ENCODE results near the gene SZRD1. TPM values are rescaled to one million over a fixed set of nuclear protein-coding genes. Genes with fewer than 3 reads are reported as not detected.

The SZRD1 gene
- polyA plus RNA-seq, 1 donor from 2014 or later, result 13.6 TPM

DNA sequence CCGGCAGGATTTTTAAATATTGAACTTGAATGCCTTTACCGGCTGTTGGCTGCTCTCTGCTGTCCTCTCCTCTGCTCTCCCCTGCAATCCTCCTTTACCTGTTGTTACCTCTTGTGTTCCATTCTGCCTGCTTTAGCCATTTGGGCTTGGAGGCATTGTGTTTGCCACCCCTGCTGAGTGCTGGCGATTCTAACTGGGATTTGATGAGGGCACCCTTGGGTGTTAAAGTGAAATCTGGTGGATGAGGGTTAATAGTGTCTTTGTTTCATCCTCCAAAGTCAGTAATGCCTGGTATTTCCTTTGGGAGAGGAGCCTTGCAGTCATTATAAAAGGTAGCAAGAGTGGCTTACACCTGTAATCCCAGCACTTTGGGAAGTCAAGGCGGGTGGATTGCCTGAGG lies 9.9 kb downstream of the SZRD1 start:
- H3K9ac ChIP-seq (ENCODE audit: low read length), result no peak overlapping the region
- TF ChIP-seq RAD21 (conservative IDR thresholded peaks at IDR 0.05) (no peak), SMC3 (conservative IDR thresholded peaks at IDR 0.05; ENCODE audit: poor library complexity) (no peak), EP300 (conservative IDR thresholded peaks at IDR 0.05; ENCODE audit: poor library complexity, severe bottlenecking) (no peak)
- TF ChIP-seq, protein P1, sequence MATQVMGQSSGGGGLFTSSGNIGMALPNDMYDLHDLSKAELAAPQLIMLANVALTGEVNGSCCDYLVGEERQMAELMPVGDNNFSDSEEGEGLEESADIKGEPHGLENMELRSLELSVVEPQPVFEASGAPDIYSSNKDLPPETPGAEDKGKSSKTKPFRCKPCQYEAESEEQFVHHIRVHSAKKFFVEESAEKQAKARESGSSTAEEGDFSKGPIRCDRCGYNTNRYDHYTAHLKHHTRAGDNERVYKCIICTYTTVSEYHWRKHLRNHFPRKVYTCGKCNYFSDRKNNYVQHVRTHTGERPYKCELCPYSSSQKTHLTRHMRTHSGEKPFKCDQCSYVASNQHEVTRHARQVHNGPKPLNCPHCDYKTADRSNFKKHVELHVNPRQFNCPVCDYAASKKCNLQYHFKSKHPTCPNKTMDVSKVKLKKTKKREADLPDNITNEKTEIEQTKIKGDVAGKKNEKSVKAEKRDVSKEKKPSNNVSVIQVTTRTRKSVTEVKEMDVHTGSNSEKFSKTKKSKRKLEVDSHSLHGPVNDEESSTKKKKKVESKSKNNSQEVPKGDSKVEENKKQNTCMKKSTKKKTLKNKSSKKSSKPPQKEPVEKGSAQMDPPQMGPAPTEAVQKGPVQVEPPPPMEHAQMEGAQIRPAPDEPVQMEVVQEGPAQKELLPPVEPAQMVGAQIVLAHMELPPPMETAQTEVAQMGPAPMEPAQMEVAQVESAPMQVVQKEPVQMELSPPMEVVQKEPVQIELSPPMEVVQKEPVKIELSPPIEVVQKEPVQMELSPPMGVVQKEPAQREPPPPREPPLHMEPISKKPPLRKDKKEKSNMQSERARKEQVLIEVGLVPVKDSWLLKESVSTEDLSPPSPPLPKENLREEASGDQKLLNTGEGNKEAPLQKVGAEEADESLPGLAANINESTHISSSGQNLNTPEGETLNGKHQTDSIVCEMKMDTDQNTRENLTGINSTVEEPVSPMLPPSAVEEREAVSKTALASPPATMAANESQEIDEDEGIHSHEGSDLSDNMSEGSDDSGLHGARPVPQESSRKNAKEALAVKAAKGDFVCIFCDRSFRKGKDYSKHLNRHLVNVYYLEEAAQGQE (IDR thresholded peaks at IDR 0.05; ENCODE audit: borderline replicate concordance), result no peak
- no peaks in the 10 kb centered on the region for H3K9me2 ChIP-seq (ENCODE audit: insufficient read depth, low read length)
- H3K79me2 ChIP-seq (replicated peaks; ENCODE audit: insufficient read depth, low read length), result peaks cover 66% of the 10 kb centered on the region
- no peaks in the 10 kb centered on the region for H3F3A ChIP-seq (ENCODE audit: insufficient read depth, low read length, poor library complexity, severe bottlenecking)
- no peak overlapping the region for H3K4me3 ChIP-seq (ENCODE audit: low read length)
- H3K27me3 ChIP-seq (ENCODE audit: insufficient read depth, low read depth, low read length), result no peaks in the 10 kb centered on the region
- no peaks in the 10 kb centered on the region for H3K9me3 ChIP-seq (ENCODE audit: low read length)
- no peak overlapping the region for H3K27ac ChIP-seq (ENCODE audit: low read length)
- no peaks in the 10 kb centered on the region for H3K36me3 ChIP-seq (ENCODE audit: insufficient read depth, low read length)
- H4K20me1 ChIP-seq (ENCODE audit: insufficient read depth), result no peaks in the 10 kb centered on the region
- no peak overlapping the region for H2AFZ ChIP-seq (ENCODE audit: low read depth, low read length)
- H3K4me2 ChIP-seq (ENCODE audit: low read length), result no peak overlapping the region

DNA sequence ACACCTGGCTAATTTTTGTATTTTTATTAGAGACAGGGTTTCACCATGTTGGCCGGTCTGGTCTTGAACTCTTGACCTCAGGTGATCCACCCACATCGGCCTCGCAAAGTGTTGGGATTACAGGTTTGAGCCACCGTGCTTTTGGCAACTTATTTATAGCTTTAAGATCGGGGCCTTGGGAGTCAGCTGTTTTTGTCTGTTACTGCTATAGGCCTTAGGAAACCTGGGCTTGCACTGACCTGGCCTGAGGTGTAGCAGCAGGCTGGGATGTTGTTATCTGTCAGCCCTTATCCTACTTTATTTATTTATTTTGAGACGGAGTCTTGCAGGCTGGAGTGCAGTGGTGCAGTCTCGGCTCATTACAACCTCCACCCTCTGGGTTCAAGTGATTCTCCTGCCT lies 11.4 kb downstream of the SZRD1 start:
- H3F3A ChIP-seq (ENCODE audit: insufficient read depth, low read length, poor library complexity, severe bottlenecking), result no peaks in the 10 kb centered on the region
- H2AFZ ChIP-seq (ENCODE audit: low read depth, low read length), result no peak overlapping the region
- peaks cover 59% of the 10 kb centered on the region for H3K79me2 ChIP-seq (replicated peaks; ENCODE audit: insufficient read depth, low read length)
- no peak overlapping the region for H3K27ac ChIP-seq (ENCODE audit: low read length)
- H3K9ac ChIP-seq (ENCODE audit: low read length), result no peak overlapping the region
- H3K4me3 ChIP-seq (ENCODE audit: low read length), result no peak overlapping the region
- H3K36me3 ChIP-seq (ENCODE audit: insufficient read depth, low read length), result no peaks in the 10 kb centered on the region
- no peaks in the 10 kb centered on the region for H3K9me3 ChIP-seq (ENCODE audit: low read length)
- no peaks in the 10 kb centered on the region for H4K20me1 ChIP-seq (ENCODE audit: insufficient read depth)
- no peak overlapping the region for H3K4me2 ChIP-seq (ENCODE audit: low read length)
- no peaks in the 10 kb centered on the region for H3K27me3 ChIP-seq (ENCODE audit: insufficient read depth, low read depth, low read length)
- no peaks in the 10 kb centered on the region for H3K9me2 ChIP-seq (ENCODE audit: insufficient read depth, low read length)
- TF ChIP-seq, protein P2, sequence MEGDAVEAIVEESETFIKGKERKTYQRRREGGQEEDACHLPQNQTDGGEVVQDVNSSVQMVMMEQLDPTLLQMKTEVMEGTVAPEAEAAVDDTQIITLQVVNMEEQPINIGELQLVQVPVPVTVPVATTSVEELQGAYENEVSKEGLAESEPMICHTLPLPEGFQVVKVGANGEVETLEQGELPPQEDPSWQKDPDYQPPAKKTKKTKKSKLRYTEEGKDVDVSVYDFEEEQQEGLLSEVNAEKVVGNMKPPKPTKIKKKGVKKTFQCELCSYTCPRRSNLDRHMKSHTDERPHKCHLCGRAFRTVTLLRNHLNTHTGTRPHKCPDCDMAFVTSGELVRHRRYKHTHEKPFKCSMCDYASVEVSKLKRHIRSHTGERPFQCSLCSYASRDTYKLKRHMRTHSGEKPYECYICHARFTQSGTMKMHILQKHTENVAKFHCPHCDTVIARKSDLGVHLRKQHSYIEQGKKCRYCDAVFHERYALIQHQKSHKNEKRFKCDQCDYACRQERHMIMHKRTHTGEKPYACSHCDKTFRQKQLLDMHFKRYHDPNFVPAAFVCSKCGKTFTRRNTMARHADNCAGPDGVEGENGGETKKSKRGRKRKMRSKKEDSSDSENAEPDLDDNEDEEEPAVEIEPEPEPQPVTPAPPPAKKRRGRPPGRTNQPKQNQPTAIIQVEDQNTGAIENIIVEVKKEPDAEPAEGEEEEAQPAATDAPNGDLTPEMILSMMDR (IDR thresholded peaks at IDR 0.05; ENCODE audit: poor library complexity, severe bottlenecking), result no peak
- TF ChIP-seq POLR2AphosphoS5 (IDR thresholded peaks at IDR 0.05) (no peak), SMC3 (conservative IDR thresholded peaks at IDR 0.05; ENCODE audit: poor library complexity) (no peak), MXI1 (conservative IDR thresholded peaks at IDR 0.05; ENCODE audit: poor library complexity, severe bottlenecking) (no peak), EZH2 (IDR thresholded peaks at IDR 0.05; ENCODE audit: borderline replicate concordance, insufficient read depth, low read length, poor library complexity, severe bottlenecking) (no peak), RAD21 (conservative IDR thresholded peaks at IDR 0.05) (no peak), TAF1 (IDR thresholded peaks at IDR 0.05; ENCODE audit: low read depth) (no peak), EP300 (conservative IDR thresholded peaks at IDR 0.05; ENCODE audit: poor library complexity, severe bottlenecking) (no peak)
- TF ChIP-seq, protein P1 (IDR thresholded peaks at IDR 0.05; ENCODE audit: borderline replicate concordance), result no peak

Measured in neural cell (in vitro differentiated cells).